NT2/D1 (cell line): ENCODE measurements around the gene CNTFR.

Experiments
- YY1 ChIP-seq: IDR thresholded peaks from 2 replicates; pipeline ENCODE4 v1.6.1; 2011; ENCODE audit not compliant: insufficient read length, insufficient read depth
- ZNF274 ChIP-seq: IDR thresholded peaks from 2 replicates; pipeline ENCODE4 v1.6.1; 2011; ENCODE audit warnings: mild to moderate bottlenecking, low read depth, low read length

- TF ChIP-seq ZNF274, result no peak
- no peak for TF ChIP-seq YY1
Observed at GRCh38 chr9:34591248-34591916, 1.9 kb upstream of the CNTFR start.
